Posterior vena cava (tissue), 2 donors: ENCODE results near the gene CAPN15. TPM values are rescaled to one million over a fixed set of nuclear protein-coding genes. Genes with fewer than 3 reads are reported as not detected.

Source experiments
- DNase-seq: peaks from one replicate; pipeline ENCODE4 v3.0.0-alpha.2; 2020; ENCODE audit warnings: low spot score
- intact Hi-C, 2 donors: fragments of 100-400 bp; cut with DNase I; formaldehyde crosslinking; loops; one replicate each; pipeline versions ENCODE4 v1.14.1 to v1.14.2; 2022 to 2023
- total RNA-seq, 2 donors: library from RNA; stranded (reverse); fragmentation: NEBNext Ultra II Directional; extraction: Animal tissue kit (Norgen Biotek cat#: 25700); gene quantifications; one replicate each; pipeline ENCODE4 v1.2.1, GENCODE V29; 2021
- donor health status: DM: yes; HTN: yes; CAD: no.
- donor health status: DM: yes; HTN: yes; CAD: no.

CAPN15 gene
- total RNA-seq, 2 donors from 2014 or later: 23.3 to 26.6 TPM

DNA sequence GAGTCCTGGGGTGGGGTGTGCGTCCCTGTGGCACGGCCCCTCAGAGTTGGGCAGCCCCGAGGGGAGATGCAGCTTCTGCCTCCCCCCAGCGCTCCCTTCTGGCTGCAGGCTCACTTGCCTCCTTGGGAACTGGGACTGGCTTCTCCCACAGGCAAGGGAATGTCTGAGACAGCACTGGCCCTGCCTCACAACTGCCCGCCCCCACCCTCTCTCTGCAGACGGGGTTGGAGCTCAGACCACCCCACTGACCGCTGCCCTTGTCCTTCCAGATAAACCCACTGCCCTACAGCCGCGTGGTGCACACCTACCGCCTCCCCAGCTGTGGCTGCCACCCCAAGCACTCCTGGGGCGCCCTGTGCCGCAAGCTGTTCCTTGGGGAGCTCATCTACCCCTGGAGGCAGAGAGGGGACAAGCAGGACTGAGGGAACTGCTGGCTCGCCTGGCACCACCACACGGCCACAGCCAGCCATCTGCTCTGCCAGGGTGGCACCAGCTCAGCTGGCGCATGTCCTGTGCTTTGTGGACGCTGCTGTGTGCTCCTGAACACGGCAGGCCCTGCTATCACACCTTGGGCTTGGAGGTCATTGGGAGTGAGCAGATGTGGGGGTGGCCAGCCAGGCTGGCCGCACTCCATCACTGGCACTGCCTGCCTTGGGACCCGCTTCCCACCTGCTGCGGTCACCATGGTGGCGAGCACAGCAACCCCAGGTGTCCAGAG is 55.3 kb downstream of the CAPN15 start:
- no peak for DNase-seq
- intact Hi-C loops: no loop called here

GRCh38 chr16:583470-583814 is 55.9 kb downstream of the CAPN15 start:
- intact Hi-C loops: no loop called here
- no peak for DNase-seq

DNA sequence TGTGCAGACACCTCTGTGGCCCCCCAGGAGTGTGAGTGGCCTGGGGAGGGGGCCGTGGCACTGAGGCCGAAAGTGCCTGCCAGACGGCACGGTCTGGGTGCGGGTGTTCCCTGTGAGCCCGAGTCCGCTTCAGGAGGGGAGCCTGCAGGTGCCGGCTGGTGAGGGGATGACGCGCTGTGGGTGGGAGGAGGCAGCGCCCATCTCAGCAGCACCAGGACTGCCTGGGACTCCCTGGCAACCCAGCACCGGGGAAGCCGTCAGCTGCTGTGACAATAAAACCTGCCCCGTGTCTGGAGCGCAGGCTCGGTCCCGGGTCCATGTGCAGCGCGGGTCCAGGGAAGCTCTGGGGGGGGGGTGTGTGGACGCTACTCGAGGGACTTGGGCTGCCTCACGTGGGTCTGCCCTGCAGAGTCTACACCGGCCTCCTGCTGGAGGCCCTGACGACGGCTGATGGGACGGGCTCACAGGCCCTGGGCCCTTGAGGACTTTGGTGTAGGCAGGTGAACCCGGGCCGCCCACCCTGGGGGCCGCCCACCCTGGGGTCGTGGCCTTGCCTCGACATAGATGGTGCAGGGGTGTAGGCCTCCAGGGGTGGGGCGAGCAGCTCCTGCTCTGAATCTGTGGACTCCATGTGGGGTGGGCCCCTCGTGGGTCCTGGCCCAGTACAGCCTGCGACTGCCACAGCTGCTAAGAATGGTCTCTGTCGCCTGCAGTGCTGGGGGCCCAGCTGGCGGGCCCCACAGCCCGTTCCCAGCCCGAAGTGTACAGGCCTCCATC is 56.5 kb downstream of the CAPN15 start:
- intact Hi-C loops: no loop called here

DNA sequence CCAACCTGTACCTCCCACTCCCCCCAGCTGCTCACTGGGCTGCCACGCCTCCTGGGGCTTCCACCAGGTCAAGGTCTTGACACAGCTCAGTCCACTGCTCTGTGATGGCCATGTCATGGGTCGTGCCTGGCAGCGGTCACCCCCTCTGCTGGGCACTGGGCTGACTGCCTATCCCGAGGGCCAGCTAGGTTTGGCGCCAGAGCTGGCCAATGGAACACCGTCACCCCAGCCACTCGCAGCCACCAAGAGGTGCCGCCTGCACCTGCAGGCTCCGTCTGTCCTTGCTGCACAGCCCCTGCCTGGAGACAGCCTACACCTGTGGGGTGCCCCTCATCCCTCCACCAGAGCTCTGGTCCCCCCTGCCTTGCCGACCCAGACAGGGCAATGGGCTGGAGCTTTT is 57.8 kb downstream of the CAPN15 start:
- intact Hi-C loops: loop anchor here in 1 of 2 donors (5.0 kb wide), 1 partner anchor 62 kb away; the partner anchor contains the start of gene WDR90
- DNase-seq: peak; percentile 78

More for the DNA sequence above, 56.5 kb downstream of the CAPN15 start:
- peak; percentile 80 for DNase-seq

- DNase-seq: no peak
- intact Hi-C loops: loop anchor here in 1 of 2 donors (5.0 kb wide), 1 partner anchor 61 kb away; the partner anchor contains the start of gene WDR90
Measured at GRCh38 chr16:586047-586644, 58.6 kb downstream of the CAPN15 start.

DNA sequence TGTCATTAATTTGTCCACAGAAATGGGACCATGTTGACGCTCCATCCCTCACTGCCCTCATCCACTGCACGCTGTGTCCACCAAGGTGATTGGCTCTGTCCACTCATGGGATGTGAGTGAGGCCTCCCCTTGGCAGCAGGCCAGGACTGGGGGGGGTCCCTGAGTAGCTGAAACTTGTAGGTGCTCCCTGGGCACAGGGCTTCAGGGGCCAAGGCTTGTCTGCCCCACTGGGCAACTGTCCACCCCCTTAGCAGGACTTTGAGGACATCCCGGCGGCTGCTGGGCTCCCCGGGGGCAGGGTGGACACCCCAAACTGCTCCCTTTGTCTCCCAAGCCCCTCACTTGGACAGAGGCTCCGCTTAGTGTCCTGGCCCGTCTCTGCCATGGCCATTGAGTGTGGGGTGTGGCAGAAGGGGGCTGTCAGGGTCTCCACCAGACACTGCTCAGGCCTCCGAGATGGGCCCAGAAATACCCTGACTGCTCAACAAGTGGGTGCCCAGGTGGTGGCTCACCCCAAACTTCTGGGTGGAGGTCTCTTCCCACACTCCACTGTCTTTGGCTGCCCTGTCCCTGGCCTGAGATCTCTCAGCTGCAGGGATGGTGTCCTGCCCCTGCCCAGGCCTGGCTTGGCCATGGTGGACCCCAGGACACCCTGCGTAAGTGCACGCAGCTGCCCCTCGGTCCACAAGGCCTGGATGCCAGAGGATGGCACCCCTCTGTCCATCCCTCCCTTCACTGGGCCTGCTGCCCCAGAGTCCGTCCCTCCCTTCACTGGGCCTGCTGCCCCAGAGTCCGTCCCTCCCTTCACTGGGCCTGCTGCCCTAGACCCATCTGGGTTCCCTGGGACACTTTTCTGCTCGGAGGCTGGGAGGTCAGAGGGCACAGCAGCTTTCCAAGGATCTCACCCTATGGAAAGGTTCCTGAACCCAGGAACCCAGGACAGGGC is 59.4 kb downstream of the CAPN15 start:
- intact Hi-C loops: loop anchor here in 1 of 2 donors (5.0 kb wide), 1 partner anchor 60 kb away; the partner anchor contains the start of gene WDR90
- peak; percentile 83 for DNase-seq

DNA sequence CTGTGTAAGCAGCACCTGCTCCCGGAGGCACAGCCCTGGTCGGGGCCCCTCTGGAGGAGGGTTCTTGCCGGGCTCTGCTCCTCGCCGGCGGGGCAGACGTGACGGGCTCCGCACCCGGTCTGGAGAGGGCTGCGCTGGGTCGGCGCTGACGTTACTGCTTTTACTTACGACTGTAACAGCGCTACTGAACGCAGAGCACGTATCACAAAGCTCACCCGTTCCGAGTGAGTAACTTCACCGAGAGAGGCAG is 61.1 kb downstream of the CAPN15 start:
- intact Hi-C loops: loop anchor here in 1 of 2 donors (5.0 kb wide), 1 partner anchor 59 kb away; the partner anchor contains the start of gene WDR90
- DNase-seq: peak; percentile 90

DNA sequence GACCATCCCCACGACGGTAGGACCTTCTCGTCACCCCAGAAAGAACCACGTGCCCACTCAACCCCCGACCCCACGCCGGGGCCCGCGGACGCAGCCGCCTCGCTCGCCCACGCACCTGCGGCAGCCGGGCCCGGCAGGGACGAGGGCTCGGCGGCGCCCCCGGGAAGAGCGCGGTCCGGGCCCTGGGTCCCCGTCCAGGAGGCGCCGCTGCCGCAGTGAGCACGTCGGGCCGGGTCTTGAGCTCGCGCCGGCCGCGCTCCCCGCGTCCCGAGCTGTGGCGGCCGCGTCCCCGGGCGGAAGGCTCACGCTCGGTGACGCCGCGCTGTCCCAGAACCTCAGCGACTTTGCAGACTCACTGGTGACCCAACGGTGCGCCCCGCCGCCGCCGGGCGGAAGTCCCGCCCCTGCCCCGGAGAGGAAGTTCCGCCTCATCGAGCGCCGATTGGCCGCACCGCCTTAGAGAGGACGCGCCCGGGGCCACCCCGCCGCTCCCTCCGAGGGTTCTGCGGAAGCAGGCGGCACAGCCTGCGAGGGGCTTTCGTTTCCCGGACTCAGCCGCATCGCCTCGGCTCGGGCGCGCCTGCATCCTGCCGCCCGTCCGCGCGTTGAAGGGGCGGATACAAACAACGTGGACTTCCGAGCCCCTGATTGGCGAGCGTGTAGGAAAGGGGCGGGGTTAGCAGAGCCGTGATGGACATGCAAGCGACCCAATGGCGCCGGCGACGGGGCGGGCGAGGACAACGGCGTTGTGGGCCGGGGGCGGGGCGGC is 61.6 kb downstream of the CAPN15 start:
- DNase-seq: peak; percentile 99
- intact Hi-C loops: loop anchor here in 1 of 2 donors (5.0 kb wide), 1 partner anchor 58 kb away; the partner anchor contains the start of gene WDR90

DNA sequence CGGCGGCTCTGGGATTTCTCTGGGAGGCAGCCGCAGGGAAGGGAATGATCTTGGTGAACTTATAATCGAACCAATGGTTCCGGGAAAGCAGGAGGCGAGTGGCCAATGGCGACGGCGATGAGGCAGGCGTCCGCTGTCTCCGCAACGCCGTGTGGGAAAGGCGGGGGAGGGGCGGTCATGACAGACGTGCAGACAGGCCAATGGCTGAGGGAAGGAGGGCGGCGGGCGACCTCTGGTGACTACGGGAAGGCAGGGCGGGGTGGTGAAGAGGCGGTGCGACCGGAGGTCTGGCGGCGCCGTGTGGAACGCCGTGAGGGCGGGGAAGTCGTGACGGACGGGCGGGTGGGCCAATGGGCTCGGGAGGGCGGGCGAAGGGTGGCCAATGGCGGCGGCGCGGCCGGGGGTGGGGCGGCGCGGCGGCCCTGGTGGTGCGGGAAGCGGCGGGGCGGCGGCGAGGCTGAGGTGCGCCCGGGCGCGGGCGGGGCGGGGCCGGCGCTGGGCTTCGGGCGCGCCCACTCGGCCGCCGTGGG is 62.2 kb downstream of the CAPN15 start, which contains the start of gene RAB40C:
Gene RAB40C (plus strand): TSS at position 409 of the 530 bp plus-strand sequence. CDS start 226 bp downstream, outside the sequence.
- intact Hi-C loops: loop anchor here (2.0 to 5.0 kb wide), 3 partner anchors 43 to 63 kb away; partner anchors contain the start of genes WDR90 (in 1 of the 2) and WFIKKN1 (in 1 of the 2)
- peak; percentile 100 for DNase-seq

GRCh38 chr16:590188-590814 is 62.8 kb downstream of the CAPN15 start:
- DNase-seq: no peak
- intact Hi-C loops: loop anchor here in 1 of 2 donors (2.0 to 5.0 kb wide), 2 partner anchors 42 to 62 kb away; partner anchors contain the start of gene WFIKKN1

GRCh38 chr16:590815-591200 is 63.3 kb downstream of the CAPN15 start:
- DNase-seq: no peak
- intact Hi-C loops: loop anchor here in 1 of 2 donors (2.0 to 5.0 kb wide), 2 partner anchors 41 to 62 kb away; partner anchors contain the start of gene WFIKKN1

DNA sequence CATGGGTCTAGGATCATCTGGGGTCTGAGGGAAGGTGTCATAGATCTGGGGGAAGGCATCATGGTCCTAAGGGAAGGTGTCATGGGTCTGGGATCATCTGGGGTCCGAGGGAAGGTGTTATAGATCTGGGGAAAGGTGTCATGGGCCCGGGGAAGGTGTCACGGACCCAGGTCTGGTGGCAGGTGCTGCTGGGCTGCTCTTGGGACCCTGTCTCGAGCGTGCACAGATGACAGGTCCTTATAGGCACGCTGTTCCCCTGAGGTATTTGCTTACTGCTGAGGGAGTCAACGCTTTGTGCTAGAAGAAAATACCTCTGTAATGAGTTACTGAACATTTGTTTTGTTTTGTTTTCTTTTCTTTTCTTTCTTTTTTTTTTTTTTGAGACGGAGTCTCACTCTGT is 63.7 kb downstream of the CAPN15 start:
- intact Hi-C loops: loop anchor here in 1 of 2 donors (2.0 to 5.0 kb wide), 2 partner anchors 41 to 62 kb away; partner anchors contain the start of gene WFIKKN1
- no peak for DNase-seq

- DNase-seq: no peak
- intact Hi-C loops: loop anchor here in 1 of 2 donors (2.0 to 5.0 kb wide), 2 partner anchors 40 to 61 kb away; partner anchors contain the start of gene WFIKKN1
Measured at GRCh38 chr16:591892-592517, 64.5 kb downstream of the CAPN15 start.

DNA sequence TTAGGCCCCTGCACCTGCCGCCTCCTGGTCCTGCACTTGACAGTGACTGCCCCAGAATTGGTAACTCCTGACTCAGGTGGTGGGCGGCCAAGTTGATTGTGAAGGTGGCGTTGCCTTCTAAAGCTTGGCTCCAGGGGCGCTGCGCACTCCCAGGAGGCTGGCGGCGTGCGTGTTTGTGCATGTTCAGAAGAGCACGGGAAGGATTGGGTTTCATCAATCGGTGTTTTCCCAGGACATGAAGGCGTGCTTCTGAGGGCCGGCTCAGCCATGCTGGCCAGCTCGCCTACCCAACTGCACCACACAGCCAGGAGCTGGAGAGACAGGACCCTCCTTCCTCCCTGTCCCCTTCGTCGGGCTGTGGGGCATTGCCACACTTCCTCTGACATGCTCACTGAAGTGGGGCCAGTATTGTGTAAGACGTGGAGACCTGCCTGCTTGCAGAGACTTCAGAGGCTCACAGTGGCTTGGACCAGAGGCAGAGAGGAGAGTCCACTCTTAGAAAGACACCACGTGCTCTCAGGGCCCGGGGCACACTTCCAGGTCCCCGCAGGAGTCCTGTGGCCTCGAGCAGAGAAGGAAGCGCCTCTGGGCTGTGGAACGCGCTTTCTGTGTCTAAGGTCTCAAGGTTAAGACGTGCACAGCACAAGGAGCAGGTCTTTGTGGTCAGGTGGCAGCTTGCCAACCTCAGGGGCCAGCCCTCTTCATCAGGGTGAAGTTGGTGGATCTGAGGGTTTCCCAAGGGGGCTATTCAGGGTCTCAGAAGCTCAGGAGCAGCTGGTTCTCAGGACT is 65.2 kb downstream of the CAPN15 start:
- no peak for DNase-seq
- intact Hi-C loops: loop anchor here in 1 of 2 donors (5.0 kb wide), 1 partner anchor 40 kb away; the partner anchor contains the start of gene WFIKKN1

DNA sequence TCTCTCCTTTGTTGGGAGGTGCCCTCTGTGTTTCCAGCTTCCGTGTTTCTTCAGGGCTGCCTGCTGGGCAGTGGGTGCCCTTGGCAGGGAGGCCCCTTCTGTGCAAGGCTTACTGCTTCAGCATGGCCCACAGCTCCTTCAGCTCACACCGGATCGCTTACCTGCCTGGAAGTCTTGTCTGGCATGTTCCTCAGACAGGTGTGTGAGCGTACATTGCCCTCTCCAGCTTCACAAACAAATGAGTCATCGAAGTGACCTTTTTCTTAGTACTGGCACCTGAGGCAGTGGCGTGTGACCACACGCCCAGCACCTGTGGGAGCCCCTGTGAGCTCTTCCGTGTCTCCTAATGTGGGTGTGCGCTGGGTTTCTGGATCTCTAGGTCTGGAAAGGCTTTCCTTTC is 65.9 kb downstream of the CAPN15 start:
- intact Hi-C loops: loop anchor here in 1 of 2 donors (5.0 kb wide), 1 partner anchor 39 kb away; the partner anchor contains the start of gene WFIKKN1
- no peak for DNase-seq
